GM12873 (cell line): Measurements from ENCODE around the gene DNAJC4.

ENCODE experiments used
- CTCF ChIP-seq: IDR thresholded peaks from 2 replicates; pipeline ENCODE4 v1.5.1; 2012; ENCODE audit warnings: low read depth, mild to moderate bottlenecking, moderate library complexity, low read length, control low read depth; ENCODE audit not compliant: insufficient read depth; ENCODE audit errors: missing control alignments

The DNAJC4 gene

GRCh38 chr11:64232967-64233315 lies 2.6 kb downstream of the DNAJC4 start:
- no peak for TF ChIP-seq CTCF

- TF ChIP-seq CTCF = no peak
Observed at GRCh38 chr11:64233913-64234586, 3.7 kb downstream of the DNAJC4 start, which contains the start of gene VEGFB. VEGFB (plus strand) TSS chr11:64234584; CDS start chr11:64234834, 250 bp downstream.

GRCh38 chr11:64234647-64235379 lies 4.5 kb downstream of the DNAJC4 start:
- TF ChIP-seq CTCF = no peak

- TF ChIP-seq CTCF = no peak
Observed at GRCh38 chr11:64235437-64236161, 5.3 kb downstream of the DNAJC4 start.

GRCh38 chr11:64237484-64237951 lies 7.2 kb downstream of the DNAJC4 start:
- no peak for TF ChIP-seq CTCF

- no peak for TF ChIP-seq CTCF
Observed at GRCh38 chr11:64238076-64238475, 7.7 kb downstream of the DNAJC4 start.

- no peak for TF ChIP-seq CTCF
Observed at GRCh38 chr11:64238999-64239398, 8.7 kb downstream of the DNAJC4 start.
